Colon (tissue), 2 donors: ENCODE results near the gene CYP27A1.

ENCODE experiments used
- FAIRE-seq: peaks from 2 replicates; lab custom pipeline; 2012; peaks lifted over from hg19 to GRCh38; lab: Jason Lieb, UNC
- donor health status: control.
- donor health status: control.

Gene CYP27A1

DNA sequence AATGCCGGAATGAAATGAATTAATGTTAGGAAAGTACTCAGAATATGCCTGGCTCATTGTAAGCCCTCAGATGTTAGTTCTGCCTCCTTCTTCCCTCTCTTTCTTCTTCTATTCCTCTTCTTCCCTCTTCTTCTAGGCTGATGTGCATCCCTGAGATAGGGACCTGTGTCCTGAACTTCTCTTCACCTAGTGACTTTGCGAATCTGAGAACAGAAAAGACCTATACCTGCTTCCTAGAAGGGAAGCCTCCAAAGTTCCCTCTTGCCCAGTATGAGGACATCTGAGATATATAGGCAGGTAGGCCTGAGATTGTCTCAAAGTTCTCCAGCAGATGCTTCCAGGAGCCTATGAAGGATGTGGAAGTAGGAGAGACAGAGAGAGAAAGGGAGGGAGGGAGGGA is 8.1 kb upstream of the CYP27A1 start:
- no peak for FAIRE-seq

DNA sequence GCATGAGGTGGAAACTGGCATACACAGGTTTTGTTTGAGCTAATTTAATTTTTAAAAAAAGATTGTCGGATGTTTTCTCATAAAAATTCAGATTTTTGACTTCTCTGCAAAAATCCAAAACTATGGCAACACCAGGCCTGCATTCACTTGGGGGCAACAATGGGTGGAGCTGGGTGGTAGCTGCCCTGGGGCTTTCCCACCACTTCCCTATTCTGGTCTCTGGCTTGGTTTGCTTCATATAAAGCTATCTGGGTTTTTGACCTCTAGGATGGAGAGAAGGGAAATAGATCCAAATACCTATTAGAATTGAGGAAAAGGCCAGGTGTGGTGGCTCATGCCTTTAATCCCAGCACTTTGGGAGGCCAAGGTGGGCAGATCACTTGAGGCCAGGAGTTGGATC is 5.5 kb upstream of the CYP27A1 start:
- FAIRE-seq = no peak

DNA sequence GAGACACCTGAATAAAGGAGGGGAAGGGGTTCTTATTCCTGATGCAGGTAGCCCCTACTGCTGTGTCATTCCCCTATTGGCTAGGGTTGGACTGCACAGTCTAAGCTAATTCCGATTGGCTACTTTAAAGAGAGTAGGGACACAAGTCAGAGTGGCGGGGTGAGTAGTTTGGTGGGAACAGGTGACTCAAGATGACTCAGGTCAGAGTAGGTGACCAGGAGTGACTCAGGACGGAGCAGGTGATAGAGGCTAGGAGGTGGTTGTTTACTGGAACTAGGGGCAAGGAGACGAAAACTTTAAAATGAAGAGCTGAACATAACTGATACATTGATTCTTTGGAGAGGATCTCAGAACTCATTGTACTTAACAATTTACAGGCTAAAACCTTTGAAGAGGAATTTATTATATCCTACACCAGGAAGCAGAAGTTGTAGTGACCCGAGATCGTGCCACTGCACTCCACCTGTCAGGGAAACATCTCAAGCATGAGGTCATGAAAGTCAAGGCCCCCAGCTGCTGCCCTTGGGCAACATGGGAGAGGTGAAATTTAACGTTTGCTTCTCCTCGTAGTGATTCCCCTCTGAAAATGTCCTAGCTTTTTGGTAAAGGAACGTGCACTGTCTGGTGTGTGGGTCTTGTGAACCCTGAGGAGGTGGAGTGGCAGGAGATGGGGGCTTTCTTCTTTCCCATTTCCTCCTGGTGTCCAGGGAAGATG is 4.5 kb upstream of the CYP27A1 start:
- FAIRE-seq = no peak

DNA sequence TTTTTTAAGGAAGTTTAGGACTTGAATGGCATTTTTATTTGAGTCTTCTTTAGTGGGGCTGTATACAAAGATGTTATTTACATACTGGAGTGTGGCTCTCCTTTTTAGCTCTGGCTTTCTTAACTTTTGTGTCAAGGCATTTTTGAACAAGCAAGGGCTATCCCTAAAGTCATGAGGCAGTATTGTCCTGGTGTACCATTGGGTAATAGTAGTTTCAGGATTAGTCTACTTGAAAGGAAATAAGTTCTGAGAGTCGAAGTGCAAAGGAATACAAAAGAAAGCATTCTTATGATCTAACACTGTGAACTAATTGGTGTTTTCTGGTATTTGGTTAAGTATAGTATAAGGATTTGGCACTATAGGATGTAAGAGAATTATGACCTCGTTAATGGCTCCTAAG is 1.9 kb upstream of the CYP27A1 start:
- no peak for FAIRE-seq

DNA sequence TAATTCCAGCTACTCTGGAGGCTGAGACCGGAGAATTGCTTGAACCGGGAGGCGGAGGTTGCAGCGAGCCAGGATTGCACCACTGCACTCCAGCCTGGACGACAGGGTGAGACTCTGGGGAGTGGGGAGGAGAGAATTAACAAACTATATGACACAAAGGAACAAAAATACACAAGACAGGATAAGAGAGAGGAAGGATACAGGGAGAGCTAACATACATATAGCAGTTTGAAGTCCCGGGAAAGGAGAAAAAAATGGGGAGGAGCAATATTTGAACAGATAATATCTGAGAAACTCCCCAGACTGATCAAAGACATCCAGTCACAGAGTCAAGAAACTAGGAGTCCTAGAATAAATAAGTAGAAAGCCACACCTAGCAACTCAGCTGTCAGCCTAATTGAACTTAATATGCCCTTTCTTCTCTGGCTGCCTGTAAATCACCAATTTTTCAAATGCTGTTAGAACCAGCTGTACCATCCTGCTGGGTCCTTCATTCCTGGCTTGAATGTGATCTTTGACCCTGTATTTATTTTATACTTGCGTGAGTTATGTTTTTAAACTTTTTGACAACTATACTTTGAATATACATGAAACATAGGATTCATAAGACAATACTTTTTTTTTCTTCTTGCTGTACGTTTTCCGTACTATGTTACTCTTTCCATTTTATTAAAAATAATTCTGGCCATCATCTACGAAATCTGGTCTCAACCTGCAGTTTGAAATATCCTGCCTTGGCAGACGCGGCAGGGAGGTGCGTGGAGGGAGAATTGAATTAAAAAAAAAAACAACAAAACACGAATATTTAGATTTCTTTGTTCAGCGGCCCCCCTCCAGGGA is 876 bp upstream of the CYP27A1 start:
- no peak for FAIRE-seq

DNA sequence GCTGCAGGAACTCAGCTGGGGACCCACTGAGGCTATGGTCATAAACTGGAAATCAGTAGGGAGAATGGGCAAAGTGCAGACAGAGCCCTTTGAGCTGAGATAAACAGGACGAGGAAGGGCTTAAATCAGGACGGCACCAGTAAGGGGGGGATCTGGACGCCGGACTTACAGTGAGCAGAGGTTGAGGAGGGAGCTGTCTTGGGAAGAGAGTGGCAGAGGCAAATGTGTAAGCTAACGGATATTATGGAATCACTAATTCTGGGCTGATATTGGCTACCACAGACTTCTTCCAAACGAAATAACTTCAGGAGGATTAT is 539 bp downstream of the CYP27A1 start:
- no peak for FAIRE-seq

DNA sequence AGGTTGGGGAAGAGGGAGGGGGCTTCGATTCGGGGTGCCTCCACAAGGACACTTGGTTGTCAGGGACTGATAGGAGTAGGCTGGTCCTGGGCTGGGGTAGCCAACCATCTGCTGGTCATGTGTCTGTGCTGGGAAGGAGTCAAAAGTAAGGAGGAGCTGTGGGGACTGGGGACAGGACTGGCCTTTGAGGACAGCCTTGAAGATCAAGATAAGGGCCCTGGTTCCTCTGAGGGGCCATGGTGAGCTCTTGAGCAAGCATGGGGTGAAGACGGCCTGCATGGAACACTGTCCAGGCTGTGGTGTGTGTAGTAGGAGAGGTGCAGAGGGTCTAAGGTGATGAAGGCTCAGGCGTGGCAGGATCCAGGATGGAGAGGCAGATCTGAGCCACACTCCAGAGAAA is 1.7 kb downstream of the CYP27A1 start:
- FAIRE-seq = no peak

DNA sequence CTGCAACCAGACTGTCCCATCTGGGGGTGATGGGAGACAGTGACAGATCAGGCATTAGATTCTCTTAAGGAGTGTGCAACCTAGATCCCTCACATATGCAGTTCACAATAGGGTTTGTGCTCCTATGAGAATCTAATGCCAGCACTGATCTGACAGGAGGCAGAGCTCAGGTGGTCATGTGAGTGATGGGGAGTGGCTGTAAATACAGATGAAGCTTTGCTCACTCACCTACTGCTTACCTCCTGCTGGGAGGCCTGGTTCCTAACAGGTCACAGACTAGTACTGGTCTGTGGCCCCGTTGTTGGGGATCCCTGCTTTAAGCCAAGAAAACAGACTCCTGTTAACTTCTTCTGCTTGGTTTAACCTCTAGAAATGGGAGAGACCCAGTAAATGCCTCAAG is 3.2 kb downstream of the CYP27A1 start:
- FAIRE-seq = no peak

DNA sequence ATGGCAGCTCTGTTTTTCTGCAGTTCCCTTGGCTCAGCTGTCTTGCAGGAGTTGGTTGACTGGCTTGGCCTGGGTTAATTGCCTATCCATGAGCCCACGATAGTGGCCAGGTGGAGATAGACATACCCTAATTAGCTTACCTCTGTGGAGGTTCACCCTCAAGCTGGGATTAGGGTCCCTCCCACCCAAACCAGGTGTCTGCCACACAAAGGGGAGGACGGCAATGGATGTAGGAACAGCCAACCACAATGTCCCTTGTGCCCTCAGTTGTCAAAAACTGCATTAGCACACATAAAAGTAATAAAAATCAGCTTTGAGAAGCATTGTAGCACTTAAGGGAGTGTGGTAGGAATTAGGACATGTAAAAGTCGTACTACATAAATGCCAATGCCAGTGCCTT is 4.2 kb downstream of the CYP27A1 start:
- FAIRE-seq = no peak

DNA sequence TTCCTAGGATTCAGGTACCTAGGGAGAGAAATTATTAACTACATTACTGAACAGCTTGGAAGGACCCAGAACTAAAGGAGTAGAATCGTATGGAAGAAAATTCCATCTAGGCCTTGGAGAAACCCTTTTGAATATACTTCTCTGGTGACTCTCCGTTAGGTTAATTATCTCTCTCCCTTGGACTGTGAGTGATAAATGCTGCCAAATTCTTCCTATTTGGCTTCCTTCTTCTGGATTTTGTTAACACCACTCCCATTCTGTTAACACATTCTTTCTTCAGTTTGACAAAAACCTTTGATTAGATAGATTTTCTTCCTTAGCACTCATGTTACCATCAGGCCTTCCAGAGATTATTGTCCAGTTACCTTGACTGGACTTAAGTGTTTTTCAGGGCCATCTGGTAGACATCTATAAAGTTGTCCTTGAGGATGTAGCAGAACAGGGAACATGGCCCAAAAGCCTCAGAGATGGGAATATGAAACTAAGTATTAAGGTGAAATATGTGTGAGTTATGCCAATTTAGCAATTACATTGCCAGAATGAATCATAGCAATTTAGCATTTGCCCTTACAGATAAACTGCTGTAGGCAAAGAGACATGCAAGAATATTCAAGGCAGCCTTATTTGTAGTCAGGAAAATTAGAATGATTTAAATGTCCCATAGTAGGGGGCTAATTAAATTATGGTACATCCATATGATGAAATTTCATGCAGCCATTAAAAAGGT is 6.7 kb downstream of the CYP27A1 start:
- no peak for FAIRE-seq

DNA sequence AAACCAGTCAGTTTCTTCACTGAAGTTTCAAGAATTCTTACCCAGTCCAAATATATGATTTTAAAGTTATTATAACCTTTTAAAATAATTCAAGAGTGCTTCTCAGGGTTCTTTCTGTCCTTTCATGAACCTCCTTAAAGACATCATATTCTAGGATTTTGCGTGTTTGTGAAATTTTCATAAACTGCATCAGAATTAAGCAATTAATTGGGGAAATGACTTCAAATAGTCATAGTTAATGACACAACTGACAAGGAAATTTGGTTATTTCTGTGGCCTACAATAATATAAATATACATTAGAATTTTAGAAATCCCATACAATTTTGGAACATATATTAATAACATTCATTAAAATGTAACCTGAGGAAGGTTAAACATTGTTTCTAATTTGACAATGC is 10.5 kb downstream of the CYP27A1 start:
- FAIRE-seq = no peak

DNA sequence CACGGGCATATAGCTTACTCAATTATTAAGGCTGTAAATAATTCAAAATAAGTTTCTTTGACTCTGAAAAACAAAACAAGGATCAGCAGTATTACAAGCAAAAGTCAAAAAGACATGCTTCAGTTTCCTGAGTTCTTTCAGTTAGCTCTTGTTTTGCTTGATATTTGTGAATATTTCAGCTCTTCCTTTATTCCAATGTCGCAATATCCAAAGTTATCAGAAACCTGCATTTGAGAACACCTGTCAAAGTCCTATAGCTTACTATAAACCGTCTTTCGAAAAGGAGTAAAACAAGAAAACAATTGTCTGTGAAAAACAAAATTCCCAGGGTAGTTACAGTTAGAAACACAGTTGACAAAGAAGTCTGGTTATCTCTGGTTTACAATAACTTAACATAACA is 14.7 kb downstream of the CYP27A1 start:
- no peak for FAIRE-seq

DNA sequence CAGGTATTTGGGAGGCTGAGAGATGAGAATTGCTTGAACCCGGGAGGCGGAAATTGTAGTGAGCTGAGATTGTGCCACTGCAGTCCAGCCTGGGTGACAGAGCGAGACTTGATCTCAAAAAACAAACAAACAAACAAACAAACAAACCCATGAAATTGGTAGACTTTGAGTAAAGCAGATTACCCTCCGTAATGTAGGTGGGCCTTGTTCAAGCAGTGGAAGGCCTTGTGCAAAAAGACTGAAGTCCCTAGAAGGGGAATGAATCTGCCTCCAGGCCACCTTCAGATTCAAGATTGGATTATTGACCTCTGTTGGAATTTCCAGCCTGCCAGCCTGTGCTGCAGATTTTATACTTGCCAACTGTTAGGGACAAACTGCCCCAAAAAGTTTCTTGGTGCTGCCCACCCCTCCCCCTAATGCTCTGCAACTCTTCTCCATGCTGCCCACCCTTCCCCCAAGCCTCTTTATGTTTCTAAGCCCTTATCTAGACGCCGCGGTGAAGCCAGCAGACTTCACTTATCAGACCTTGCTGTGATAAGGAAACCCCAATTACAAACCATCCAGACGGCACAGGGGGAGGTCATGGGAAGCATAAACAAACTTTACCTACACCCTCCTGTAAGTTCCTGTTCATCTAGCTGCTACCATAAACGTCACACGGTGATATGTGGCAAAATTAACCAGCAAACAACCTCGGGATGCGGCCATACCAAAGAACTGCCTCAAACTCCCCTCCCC is 17.0 kb downstream of the CYP27A1 start:
- FAIRE-seq = no peak

DNA sequence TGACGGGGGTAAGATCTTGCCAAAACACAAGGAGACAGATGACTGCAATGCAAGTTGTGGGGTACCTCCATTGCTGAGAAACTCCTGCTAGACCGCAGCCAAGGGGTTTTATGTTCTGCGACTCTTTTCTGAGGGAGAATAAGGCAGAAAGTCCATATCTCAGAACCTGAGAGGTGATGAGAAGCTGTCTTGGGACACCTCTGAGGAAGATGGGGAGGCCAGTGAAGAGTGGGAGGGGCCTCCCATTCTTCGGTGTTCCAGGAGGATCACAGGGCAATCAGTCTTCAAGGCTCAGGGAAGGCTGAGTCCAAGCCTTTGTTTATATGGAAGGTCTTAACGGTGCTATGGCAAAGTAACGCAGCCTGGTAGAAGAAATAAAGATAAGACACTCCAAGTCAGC is 18.0 kb downstream of the CYP27A1 start:
- FAIRE-seq = no peak

DNA sequence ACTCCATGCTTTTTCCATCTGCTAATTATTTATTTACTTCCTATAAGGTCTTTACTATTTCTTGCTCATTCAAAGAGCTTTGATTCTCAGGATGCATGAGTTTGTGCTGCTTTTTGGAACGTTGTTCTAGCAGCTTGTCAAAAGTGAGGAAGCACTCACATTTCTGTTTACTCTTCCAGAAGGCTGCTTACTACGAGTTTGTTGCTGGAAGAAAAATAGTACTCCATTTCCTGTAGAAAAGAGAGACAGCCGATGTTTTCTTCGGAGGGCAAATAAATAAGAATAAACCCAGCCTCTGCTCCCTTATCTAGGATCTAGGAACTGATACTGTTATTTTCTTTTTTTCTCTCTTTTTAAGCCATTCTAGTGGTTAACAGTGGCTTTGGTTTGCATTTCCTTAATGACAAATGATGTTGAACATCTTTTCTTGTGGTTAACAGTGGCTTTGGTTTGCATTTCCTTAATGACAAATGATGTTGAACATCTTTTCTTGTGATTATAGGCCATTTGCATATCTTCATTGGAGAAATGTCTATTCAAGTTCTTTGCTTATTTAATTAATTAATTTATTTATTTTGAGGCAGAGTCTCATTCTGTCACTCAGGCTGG is 20.5 kb downstream of the CYP27A1 start:
- no peak for FAIRE-seq

DNA sequence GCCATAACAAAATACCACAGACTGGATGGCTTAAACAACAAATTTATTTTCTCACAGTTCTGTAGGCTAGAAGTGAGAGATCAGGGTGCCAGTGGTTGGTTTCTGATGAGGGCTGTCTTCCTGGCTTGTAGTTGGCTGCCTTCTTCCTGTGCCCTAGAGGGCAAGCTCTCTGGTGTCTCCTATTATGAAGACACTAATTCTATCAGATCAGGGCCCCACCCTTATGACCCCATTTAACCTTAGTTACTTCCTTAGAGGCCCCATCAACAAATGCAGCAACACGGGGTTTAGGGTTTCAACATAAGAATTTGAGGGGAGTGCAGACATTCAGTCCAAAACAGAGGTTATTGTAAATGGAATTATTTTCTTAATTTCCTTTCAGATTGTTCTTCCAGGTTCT is 22.9 kb downstream of the CYP27A1 start:
- no peak for FAIRE-seq

DNA sequence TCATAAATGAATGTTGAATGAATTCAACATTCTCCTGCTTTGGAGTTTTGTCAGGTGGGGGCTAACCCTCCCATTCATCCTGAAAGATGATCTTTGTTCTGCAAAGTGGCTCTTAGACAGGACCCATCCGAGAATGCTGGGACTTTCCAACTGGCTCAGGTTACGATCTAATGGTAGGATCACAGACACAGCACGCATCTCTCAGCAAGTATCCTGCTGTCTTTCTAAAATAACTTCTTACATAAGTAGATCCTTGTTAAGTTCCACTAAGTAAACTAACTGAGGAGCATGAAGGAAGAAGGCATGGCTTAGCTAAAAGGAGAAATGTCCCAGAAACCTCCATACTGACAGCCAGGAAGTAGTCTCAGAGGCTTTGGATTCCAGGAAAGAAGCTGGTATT is 23.7 kb downstream of the CYP27A1 start:
- no peak for FAIRE-seq

DNA sequence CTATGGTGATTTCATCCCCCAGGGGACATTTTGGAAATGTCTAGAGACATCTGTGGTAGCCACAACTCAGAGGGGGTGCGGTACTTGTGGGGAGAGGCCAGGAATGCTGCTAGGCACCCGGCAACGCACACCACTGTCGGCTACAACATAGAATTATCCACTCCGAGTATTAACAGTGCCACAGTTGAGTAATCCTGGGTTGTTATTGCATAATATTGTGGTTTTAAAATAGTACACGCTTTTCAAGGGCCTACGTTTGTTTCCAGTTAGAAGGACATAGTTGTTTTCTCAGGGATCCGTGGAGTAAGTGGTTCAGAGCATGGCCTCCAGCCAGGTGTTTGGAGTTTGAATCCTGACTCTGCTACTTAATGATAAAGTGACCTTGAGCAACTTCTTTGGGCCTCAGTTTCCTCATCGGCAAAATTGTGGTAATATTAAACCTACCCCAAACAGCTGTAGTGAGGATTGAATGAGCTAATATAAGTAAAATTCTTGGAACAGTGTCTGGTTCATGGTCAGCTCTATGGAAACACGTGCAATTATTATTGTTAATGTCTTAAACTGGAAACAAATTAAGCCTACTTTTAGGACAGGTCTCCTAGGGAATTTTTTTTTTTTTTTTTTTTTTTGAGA is 24.5 kb downstream of the CYP27A1 start:
- no peak for FAIRE-seq

DNA sequence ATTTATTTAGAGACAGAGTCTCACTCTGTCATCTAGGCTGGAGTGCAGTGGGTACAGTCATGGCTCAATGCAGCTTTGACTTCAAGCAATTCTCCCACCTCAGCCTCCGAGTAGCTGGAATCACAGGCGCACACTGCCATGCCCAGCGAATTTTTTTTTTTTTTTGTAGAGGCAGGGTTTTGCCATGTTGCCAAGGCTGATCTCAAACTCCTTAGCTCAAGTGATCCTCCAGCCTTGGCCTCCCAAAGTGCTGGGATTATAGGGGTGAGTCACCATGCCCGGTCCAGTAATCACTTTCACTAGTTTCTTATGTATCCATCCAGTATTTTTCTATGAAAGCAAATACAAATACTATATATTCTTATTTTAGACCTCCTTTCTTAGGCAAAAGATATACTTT is 25.7 kb downstream of the CYP27A1 start:
- FAIRE-seq = no peak

DNA sequence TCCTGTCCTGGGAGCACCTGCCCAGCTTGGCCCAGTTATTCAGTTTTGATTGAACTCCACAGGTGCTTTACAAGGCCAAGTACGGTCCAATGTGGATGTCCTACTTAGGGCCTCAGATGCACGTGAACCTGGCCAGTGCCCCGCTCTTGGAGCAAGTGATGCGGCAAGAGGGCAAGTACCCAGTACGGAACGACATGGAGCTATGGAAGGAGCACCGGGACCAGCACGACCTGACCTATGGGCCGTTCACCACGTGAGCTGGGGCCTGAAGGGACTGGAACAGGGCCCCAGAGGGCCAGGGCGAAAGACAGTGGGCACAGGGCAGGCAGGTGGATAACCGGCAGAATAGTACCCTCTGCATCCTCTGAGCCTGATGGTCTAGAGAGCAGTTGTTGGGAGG is 27.6 kb downstream of the CYP27A1 start:
- no peak for FAIRE-seq

DNA sequence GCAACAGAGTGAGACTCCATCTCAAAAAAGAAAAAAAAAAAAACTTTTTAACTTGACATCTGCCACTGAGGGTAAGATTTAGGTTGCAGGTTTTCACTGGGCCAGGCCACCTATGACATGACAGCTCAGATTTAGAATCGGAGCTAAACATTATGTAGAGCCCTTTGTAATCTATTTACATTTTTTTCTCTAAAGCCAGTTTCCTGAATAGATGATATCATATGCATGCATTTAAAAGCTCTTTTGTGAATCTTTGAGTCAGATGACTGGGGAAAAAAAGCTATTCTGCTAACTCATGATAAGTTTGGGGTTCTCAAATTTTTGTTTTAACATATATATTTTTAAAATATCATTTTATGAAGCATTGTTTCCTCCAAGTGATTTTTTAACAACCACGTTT is 28.3 kb downstream of the CYP27A1 start:
- no peak for FAIRE-seq

DNA sequence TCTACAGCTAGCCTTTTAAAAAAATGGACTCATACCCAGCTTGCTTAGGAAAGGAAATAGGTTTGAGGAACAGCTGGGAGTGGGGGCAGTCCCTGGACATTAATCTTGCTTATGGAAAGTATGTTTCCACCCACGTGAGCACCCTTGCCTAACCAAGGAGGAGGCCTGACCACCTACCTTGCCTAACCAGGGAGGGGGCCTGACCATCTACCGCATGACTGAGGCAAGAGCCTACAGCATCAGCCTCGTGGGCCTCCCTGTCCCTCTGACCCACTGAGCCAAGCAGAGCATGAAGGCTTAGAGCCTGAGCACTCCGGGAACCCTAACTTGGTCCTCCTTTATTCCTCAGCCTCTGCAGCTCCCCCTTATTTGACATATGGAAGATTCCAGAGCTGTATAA is 29.4 kb downstream of the CYP27A1 start:
- no peak for FAIRE-seq
